ENCODE data around the gene EIF2B4. TPM values are rescaled to one million over a fixed set of nuclear protein-coding genes. Genes with fewer than 3 reads are reported as not detected.
A peak's percentile ranks its signal among the peaks of the same experiment; 100 is the strongest.

The EIF2B4 gene
- total RNA-seq, 4 donors from 2014 or later = 40.8 to 54.9 (median 48.8) TPM

DNA sequence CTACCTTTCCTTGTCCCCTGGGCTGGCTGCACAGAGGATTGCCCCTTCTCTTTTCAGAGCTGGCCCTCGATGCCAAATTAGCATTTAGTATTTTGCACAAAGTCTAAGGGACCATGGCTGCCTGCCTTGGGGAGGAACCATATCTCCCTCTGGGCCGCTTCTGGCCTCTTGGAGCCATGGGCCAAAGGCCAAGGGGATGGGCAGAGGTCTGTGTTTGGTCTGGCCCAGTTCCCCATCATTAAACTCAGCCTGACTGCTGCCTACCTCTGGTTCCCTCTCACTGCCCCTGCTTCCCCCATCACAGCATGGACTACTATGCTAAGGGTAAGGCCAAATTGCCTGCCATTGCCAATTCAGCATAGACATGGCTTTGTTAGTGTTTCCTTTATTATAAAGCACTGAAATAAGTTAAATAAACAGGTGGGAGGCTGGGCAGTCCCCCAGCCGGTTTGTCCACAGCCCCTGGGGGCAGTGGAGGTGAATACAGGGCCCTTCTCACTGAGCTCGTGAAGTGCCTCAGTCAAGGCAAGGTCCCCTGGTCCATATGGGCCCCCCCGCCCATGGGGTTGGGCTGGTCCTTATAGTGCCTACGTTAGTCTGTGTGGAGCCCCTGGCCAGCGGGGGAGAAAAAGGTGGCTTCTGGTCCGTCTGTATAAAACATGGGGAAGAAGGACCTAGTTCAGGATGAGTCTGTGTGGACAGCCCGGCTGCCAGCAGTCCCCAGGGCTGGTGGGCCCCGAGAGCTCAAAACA lies 6.9 kb upstream of the EIF2B4 start:
- TF ChIP-seq EP300 (IDR thresholded peaks at IDR 0.05) (no peak), CTCF (IDR thresholded peaks at IDR 0.05) (no peak), POLR2A (IDR thresholded peaks at IDR 0.05) (peak in 1 of 2 donors; percentile 8), POLR2AphosphoS5 (IDR thresholded peaks at IDR 0.05) (no peak)
- Histone ChIP-seq H3K4me3 (no peak overlapping the region), H3K27ac (no peak overlapping the region), H3K4me1 (peaks cover 0 to 52% (median 21%) of the 10 kb centered on the region in 3 donors), H3K27me3 (no peaks in the 10 kb centered on the region), H3K36me3 (peaks cover 0 to 73% of the 10 kb centered on the region in 2 donors), H3K9me3 (no peaks in the 10 kb centered on the region)
- ATAC-seq = no peak
- 75% methylated on average over 2 of the region's 10 CpGs; no CpG with 5 or more reads in 1 of the 2 donors for WGBS, 2 donors (ENCODE audit: low coverage in 1 of 2)

GRCh38 chr2:27376151-27376865 lies 6.2 kb upstream of the EIF2B4 start:
- Histone ChIP-seq H3K4me1 (peaks cover 2 to 56% (median 28%) of the 10 kb centered on the region in 3 donors), H3K36me3 (peaks cover 0 to 67% of the 10 kb centered on the region in 2 donors)

DNA sequence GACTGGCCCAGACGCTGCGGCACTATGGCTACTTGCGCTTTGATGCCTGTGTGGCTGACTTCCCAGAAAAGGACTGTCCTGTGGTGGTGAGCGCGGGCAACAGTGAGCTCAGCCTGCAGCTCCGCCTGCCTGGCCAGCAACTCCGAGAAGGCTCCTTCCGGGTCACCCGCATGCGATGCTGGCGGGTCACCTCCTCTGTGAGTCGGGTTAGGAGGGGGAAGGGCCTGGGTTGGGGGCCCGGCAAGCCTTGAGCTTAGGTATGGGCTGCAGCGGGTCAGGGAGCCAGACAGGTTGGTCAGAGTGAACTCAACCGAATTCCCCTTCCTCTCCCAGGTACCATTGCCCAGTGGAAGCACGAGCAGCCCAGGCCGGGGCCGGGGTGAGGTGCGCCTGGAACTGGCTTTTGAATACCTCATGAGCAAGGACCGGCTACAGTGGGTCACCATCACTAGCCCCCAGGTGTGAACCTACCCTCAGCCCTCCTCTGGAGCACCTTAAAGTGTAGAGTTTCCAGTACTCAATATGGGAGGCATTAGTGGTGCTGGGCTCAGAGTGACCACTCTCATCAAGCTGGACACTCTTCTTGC lies 5.5 kb upstream of the EIF2B4 start:
- Histone ChIP-seq H3K36me3 (peaks cover 0 to 67% of the 10 kb centered on the region in 2 donors), H3K27ac (no peak overlapping the region), H3K9me3 (no peaks in the 10 kb centered on the region), H3K4me3 (no peak overlapping the region), H3K27me3 (no peaks in the 10 kb centered on the region), H3K4me1 (peaks cover 4 to 54% (median 24%) of the 10 kb centered on the region in 3 donors)
- no peak for ATAC-seq
- WGBS, 2 donors (ENCODE audit: low coverage in 1 of 2) = 80% methylated on average over 1 of the region's 20 CpGs; no CpG with 5 or more reads in 1 of the 2 donors
- TF ChIP-seq CTCF (IDR thresholded peaks at IDR 0.05) (no peak), POLR2A (IDR thresholded peaks at IDR 0.05) (no peak), POLR2AphosphoS5 (IDR thresholded peaks at IDR 0.05) (no peak), EP300 (IDR thresholded peaks at IDR 0.05) (no peak)

More at GRCh38 chr2:27376151-27376865, 6.2 kb upstream of the EIF2B4 start:
- Histone ChIP-seq H3K4me3 (no peak overlapping the region), H3K9me3 (no peaks in the 10 kb centered on the region), H3K27ac (no peak overlapping the region), H3K27me3 (no peaks in the 10 kb centered on the region)
- ATAC-seq = no peak
- TF ChIP-seq EP300 (IDR thresholded peaks at IDR 0.05) (no peak), POLR2AphosphoS5 (IDR thresholded peaks at IDR 0.05) (no peak), POLR2A (IDR thresholded peaks at IDR 0.05) (no peak), CTCF (IDR thresholded peaks at IDR 0.05) (no peak)
- 64 to 72% methylated on average over 4 to 8 of the region's 16 CpGs for WGBS, 2 donors (ENCODE audit: low coverage in 1 of 2)

GRCh38 chr2:27373567-27373966 lies 3.4 kb upstream of the EIF2B4 start:
- TF ChIP-seq CTCF (IDR thresholded peaks at IDR 0.05) (no peak), POLR2A (IDR thresholded peaks at IDR 0.05) (no peak), EP300 (IDR thresholded peaks at IDR 0.05) (no peak), POLR2AphosphoS5 (IDR thresholded peaks at IDR 0.05) (no peak)
- no peaks in the 10 kb centered on the region for H3K27me3 ChIP-seq
- H3K4me1 ChIP-seq = peaks cover 10 to 49% (median 24%) of the 10 kb centered on the region in 3 donors
- 82% methylated on average over 2 of the region's 5 CpGs; no CpG with 5 or more reads in 1 of the 2 donors for WGBS, 2 donors (ENCODE audit: low coverage in 1 of 2)
- peaks cover 0 to 69% of the 10 kb centered on the region in 2 donors for H3K36me3 ChIP-seq
- H3K9me3 ChIP-seq = no peaks in the 10 kb centered on the region
- no peak for ATAC-seq
- no peak overlapping the region for H3K4me3 ChIP-seq
- no peak overlapping the region for H3K27ac ChIP-seq

Data from gastroesophageal sphincter (tissue), 4 donors.